Measurements from ENCODE around the gene CDH4.

- TF ChIP-seq CTCF (conservative IDR thresholded peaks at IDR 0.05; ENCODE audit: low read length), result no peak
- TF ChIP-seq EZH2phosphoT487 (IDR thresholded peaks at IDR 0.05; ENCODE audit: borderline replicate concordance, low read depth, low read length), result no peak
Measured at GRCh38 chr20:61284752-61285151, 32.7 kb downstream of the CDH4 start.

Measured in OCI-LY7 (cell line).